Astrocyte of the cerebellum (primary cell): ENCODE measurements around the gene HOXB5.
A peak's percentile ranks its signal among the peaks of the same experiment; 100 is the strongest.

Experiments used
- DNase-seq: peaks from one replicate; pipeline ENCODE4 v3.0.0-alpha.2; 2011; ENCODE audit warnings: low read depth
- H3K4me3 ChIP-seq: 2 replicates; pipeline ENCODE4 v1.5.1; 2011; ENCODE audit warnings: mild to moderate bottlenecking, low read depth, low read length, moderate library complexity
- CTCF ChIP-seq: IDR thresholded peaks from 2 replicates; pipeline ENCODE4 v1.5.1; 2012; ENCODE audit warnings: low read length, low read depth, moderate library complexity, mild to moderate bottlenecking; ENCODE audit errors: missing control alignments
- in situ Hi-C: cut with HindIII; loops from 2 replicates; pipeline ENCODE4 v1.10.0; 2017; ENCODE audit warnings: low sequenced_read_pairs

HOXB5 gene

GRCh38 chr17:48544349-48545021, 49.1 kb downstream of the HOXB5 start:
- in situ Hi-C loops, result no loop called here
- DNase-seq, result peak; percentile 86
- H3K4me3 ChIP-seq, result peak overlapping the region; percentile 80
- TF ChIP-seq CTCF, result no peak

- in situ Hi-C loops, result no loop called here
- no peak for TF ChIP-seq CTCF
- DNase-seq, result no peak
- peak overlapping the region; percentile 80 for H3K4me3 ChIP-seq
These were observed 49.7 kb downstream of the HOXB5 start for GRCh38 chr17:48543854-48544348.

GRCh38 chr17:48543107-48543853, 50.3 kb downstream of the HOXB5 start:
- peak overlapping the region; percentile 80 for H3K4me3 ChIP-seq
- no peak for DNase-seq

GRCh38 chr17:48542698-48543106, 50.9 kb downstream of the HOXB5 start:
- DNase-seq, result no peak
- no peak for TF ChIP-seq CTCF
- in situ Hi-C loops, result no loop called here
- peak overlapping the region; percentile 80 for H3K4me3 ChIP-seq

More at GRCh38 chr17:48543107-48543853, 50.3 kb downstream of the HOXB5 start:
- in situ Hi-C loops, result no loop called here
- TF ChIP-seq CTCF, result no peak

- H3K4me3 ChIP-seq, result peak overlapping the region; percentile 80
- TF ChIP-seq CTCF, result no peak
- in situ Hi-C loops, result no loop called here
- no peak for DNase-seq
These were observed 51.4 kb downstream of the HOXB5 start for GRCh38 chr17:48542114-48542656.

- peak overlapping the region; percentile 80 for H3K4me3 ChIP-seq
- DNase-seq, result no peak
- TF ChIP-seq CTCF, result no peak
- in situ Hi-C loops, result no loop called here
These were observed 51.9 kb downstream of the HOXB5 start for GRCh38 chr17:48541577-48542113.
